DND-41 (cell line): ENCODE results near the gene MROH7.
"Not testable (repeated sequence)": the region's sequence is repeated elsewhere in the genome, so short reads cannot be mapped to it uniquely, and the experiment has no call there.

Experiments used
- CTCF ChIP-seq: IDR thresholded peaks from 2 replicates; pipeline ENCODE4 v1.5.1; 2012; ENCODE audit warnings: borderline replicate concordance, low read length, moderate library complexity, mild to moderate bottlenecking; ENCODE audit not compliant: poor library complexity, severe bottlenecking; ENCODE audit errors: extremely low read depth
- EZH2 ChIP-seq: IDR thresholded peaks from 3 replicates; pipeline ENCODE4 v1.6.1; 2012; ENCODE audit warnings: borderline replicate concordance, low read depth, mild to moderate bottlenecking, moderate library complexity, low read length, inconsistent platforms; ENCODE audit not compliant: severe bottlenecking

GRCh38 chr1:54635804-54636203, 5.8 kb upstream of the MROH7 start:
- TF ChIP-seq CTCF, EZH2: not testable (repeated sequence)
